Measurements from ENCODE around the gene TRIM52.
A peak's percentile ranks its signal among the peaks of the same experiment; 100 is the strongest.
"Not testable (repeated sequence)": the region's sequence is repeated elsewhere in the genome, so short reads cannot be mapped to it uniquely, and the experiment has no call there.

Gene TRIM52

GRCh38 chr5:181219262-181220177 is 41.4 kb downstream of the TRIM52 start:
- no peak for DNase-seq
- in situ Hi-C loops (cut with MboI; ENCODE audit: low pct_unique_long_range_greater_than_20kb, low sequenced_read_pairs) = no loop called here

GRCh38 chr5:181218795-181219124 is 42.2 kb downstream of the TRIM52 start:
- DNase-seq = no peak
- in situ Hi-C loops (cut with MboI; ENCODE audit: low pct_unique_long_range_greater_than_20kb, low sequenced_read_pairs) = no loop called here

- no peak for DNase-seq
- in situ Hi-C loops (cut with MboI; ENCODE audit: low pct_unique_long_range_greater_than_20kb, low sequenced_read_pairs) = no loop called here
Measured at GRCh38 chr5:181217803-181218062, 43.2 kb downstream of the TRIM52 start.

- in situ Hi-C loops (cut with MboI; ENCODE audit: low pct_unique_long_range_greater_than_20kb, low sequenced_read_pairs) = no loop called here
- peak; percentile 80 for DNase-seq
Measured at GRCh38 chr5:181217111-181217802, 43.7 kb downstream of the TRIM52 start.

GRCh38 chr5:181215997-181216989 is 44.6 kb downstream of the TRIM52 start:
- in situ Hi-C loops (cut with MboI; ENCODE audit: low pct_unique_long_range_greater_than_20kb, low sequenced_read_pairs) = no loop called here
- peak; percentile 74 for DNase-seq

- DNase-seq; in situ Hi-C loops (cut with MboI; ENCODE audit: low pct_unique_long_range_greater_than_20kb, low sequenced_read_pairs): not testable (repeated sequence)
Measured at GRCh38 chr5:181214249-181214648, 46.7 kb downstream of the TRIM52 start.

GRCh38 chr5:181212934-181213333 is 48.0 kb downstream of the TRIM52 start:
- DNase-seq = no peak
- in situ Hi-C loops (cut with MboI; ENCODE audit: low pct_unique_long_range_greater_than_20kb, low sequenced_read_pairs) = no loop called here

- DNase-seq = no peak
- in situ Hi-C loops (cut with MboI; ENCODE audit: low pct_unique_long_range_greater_than_20kb, low sequenced_read_pairs) = no loop called here
Measured at GRCh38 chr5:181212080-181212479, 48.9 kb downstream of the TRIM52 start.

GRCh38 chr5:181211208-181211607 is 49.7 kb downstream of the TRIM52 start:
- no peak for DNase-seq
- in situ Hi-C loops (cut with MboI; ENCODE audit: low pct_unique_long_range_greater_than_20kb, low sequenced_read_pairs) = no loop called here

- in situ Hi-C loops (cut with MboI; ENCODE audit: low pct_unique_long_range_greater_than_20kb, low sequenced_read_pairs); DNase-seq: not testable (repeated sequence)
Measured at GRCh38 chr5:181210698-181211097, 50.2 kb downstream of the TRIM52 start.

- DNase-seq; in situ Hi-C loops (cut with MboI; ENCODE audit: low pct_unique_long_range_greater_than_20kb, low sequenced_read_pairs): not testable (repeated sequence)
Measured at GRCh38 chr5:181210148-181210547, 50.8 kb downstream of the TRIM52 start.

GRCh38 chr5:181209006-181209405 is 51.9 kb downstream of the TRIM52 start:
- DNase-seq; in situ Hi-C loops (cut with MboI; ENCODE audit: low pct_unique_long_range_greater_than_20kb, low sequenced_read_pairs): not testable (repeated sequence)

GRCh38 chr5:181207960-181208253 is 53.0 kb downstream of the TRIM52 start:
- DNase-seq = no peak
- in situ Hi-C loops (cut with MboI; ENCODE audit: low pct_unique_long_range_greater_than_20kb, low sequenced_read_pairs) = no loop called here

- in situ Hi-C loops (cut with MboI; ENCODE audit: low pct_unique_long_range_greater_than_20kb, low sequenced_read_pairs) = no loop called here
- DNase-seq = peak; percentile 93
Measured at GRCh38 chr5:181207214-181207959, 53.6 kb downstream of the TRIM52 start.

- peak; percentile 61 for DNase-seq
- in situ Hi-C loops (cut with MboI; ENCODE audit: low pct_unique_long_range_greater_than_20kb, low sequenced_read_pairs) = no loop called here
Measured at GRCh38 chr5:181205761-181206649, 54.9 kb downstream of the TRIM52 start.

Data from KBM-7 (cell line).